GM21576 (cell line): ENCODE results near the gene TMEM39B.
"Not testable (repeated sequence)": the region's sequence is repeated elsewhere in the genome, so short reads cannot be mapped to it uniquely, and the experiment has no call there.

Experiments
- ATAC-seq: cut with Tn5 transposase; IDR thresholded peaks from one replicate; pipeline ENCODE4 v1.9.1; 2021; ENCODE audit warnings: mild to moderate bottlenecking, moderate library complexity; ENCODE audit not compliant: unreplicated experiment

TMEM39B gene

GRCh38 chr1:32111040-32111623 is 38.4 kb downstream of the TMEM39B start:
- ATAC-seq: no peak

GRCh38 chr1:32111789-32112188 is 39.0 kb downstream of the TMEM39B start:
- ATAC-seq: no peak

- no peak for ATAC-seq
Measured at GRCh38 chr1:32112806-32113375, 40.2 kb downstream of the TMEM39B start.

- ATAC-seq: not testable (repeated sequence)
Measured at GRCh38 chr1:32113436-32113835, 40.7 kb downstream of the TMEM39B start.

GRCh38 chr1:32114420-32114819 is 41.7 kb downstream of the TMEM39B start:
- no peak for ATAC-seq

GRCh38 chr1:32115496-32115895 is 42.8 kb downstream of the TMEM39B start:
- ATAC-seq: no peak

- ATAC-seq: no peak
Measured at GRCh38 chr1:32116531-32116930, 43.8 kb downstream of the TMEM39B start.

- no peak for ATAC-seq
Measured at GRCh38 chr1:32122151-32122550, 49.4 kb downstream of the TMEM39B start.

GRCh38 chr1:32123361-32123760 is 50.6 kb downstream of the TMEM39B start:
- ATAC-seq: not testable (repeated sequence)

- no peak for ATAC-seq
Measured at GRCh38 chr1:32125313-32125712, 52.6 kb downstream of the TMEM39B start.

- no peak for ATAC-seq
Measured at GRCh38 chr1:32126770-32127169, 54.0 kb downstream of the TMEM39B start.

- no peak for ATAC-seq
Measured at GRCh38 chr1:32127409-32128198, 54.9 kb downstream of the TMEM39B start.

- ATAC-seq: no peak
Measured at GRCh38 chr1:32128479-32128878, 55.7 kb downstream of the TMEM39B start.

- ATAC-seq: no peak
Measured at GRCh38 chr1:32128964-32129363, 56.2 kb downstream of the TMEM39B start.

GRCh38 chr1:32133950-32134280 is 61.2 kb downstream of the TMEM39B start:
- not testable (repeated sequence) for ATAC-seq

- no peak for ATAC-seq
Measured at GRCh38 chr1:32137111-32137510, 64.4 kb downstream of the TMEM39B start.

GRCh38 chr1:32138965-32139364 is 66.2 kb downstream of the TMEM39B start:
- ATAC-seq: no peak

GRCh38 chr1:32142446-32143301 is 69.9 kb downstream of the TMEM39B start:
- ATAC-seq: no peak

- not testable (repeated sequence) for ATAC-seq
Measured at GRCh38 chr1:32143302-32143695, 70.6 kb downstream of the TMEM39B start.

GRCh38 chr1:32144033-32144432 is 71.3 kb downstream of the TMEM39B start:
- no peak for ATAC-seq

GRCh38 chr1:32147799-32148198 is 75.1 kb downstream of the TMEM39B start:
- ATAC-seq: not testable (repeated sequence)
